ENCODE results near the gene NGEF.

NGEF gene

GRCh38 chr2:232973011-232973735, 39.9 kb downstream of the NGEF start:
- no peak overlapping the region for H3K4me3 ChIP-seq (ENCODE audit: low read depth, low read length)
- TF ChIP-seq, protein P1, sequence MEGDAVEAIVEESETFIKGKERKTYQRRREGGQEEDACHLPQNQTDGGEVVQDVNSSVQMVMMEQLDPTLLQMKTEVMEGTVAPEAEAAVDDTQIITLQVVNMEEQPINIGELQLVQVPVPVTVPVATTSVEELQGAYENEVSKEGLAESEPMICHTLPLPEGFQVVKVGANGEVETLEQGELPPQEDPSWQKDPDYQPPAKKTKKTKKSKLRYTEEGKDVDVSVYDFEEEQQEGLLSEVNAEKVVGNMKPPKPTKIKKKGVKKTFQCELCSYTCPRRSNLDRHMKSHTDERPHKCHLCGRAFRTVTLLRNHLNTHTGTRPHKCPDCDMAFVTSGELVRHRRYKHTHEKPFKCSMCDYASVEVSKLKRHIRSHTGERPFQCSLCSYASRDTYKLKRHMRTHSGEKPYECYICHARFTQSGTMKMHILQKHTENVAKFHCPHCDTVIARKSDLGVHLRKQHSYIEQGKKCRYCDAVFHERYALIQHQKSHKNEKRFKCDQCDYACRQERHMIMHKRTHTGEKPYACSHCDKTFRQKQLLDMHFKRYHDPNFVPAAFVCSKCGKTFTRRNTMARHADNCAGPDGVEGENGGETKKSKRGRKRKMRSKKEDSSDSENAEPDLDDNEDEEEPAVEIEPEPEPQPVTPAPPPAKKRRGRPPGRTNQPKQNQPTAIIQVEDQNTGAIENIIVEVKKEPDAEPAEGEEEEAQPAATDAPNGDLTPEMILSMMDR (IDR thresholded peaks at IDR 0.05; ENCODE audit: low read depth, low read length, missing control alignments) = no peak
- no peak for DNase-seq (ENCODE audit: low read depth)

GRCh38 chr2:232971744-232972143, 41.3 kb downstream of the NGEF start:
- no peak overlapping the region for H3K4me3 ChIP-seq (ENCODE audit: low read depth, low read length)
- TF ChIP-seq, protein P1 (IDR thresholded peaks at IDR 0.05; ENCODE audit: low read depth, low read length, missing control alignments) = no peak
- no peak for DNase-seq (ENCODE audit: low read depth)

DNA sequence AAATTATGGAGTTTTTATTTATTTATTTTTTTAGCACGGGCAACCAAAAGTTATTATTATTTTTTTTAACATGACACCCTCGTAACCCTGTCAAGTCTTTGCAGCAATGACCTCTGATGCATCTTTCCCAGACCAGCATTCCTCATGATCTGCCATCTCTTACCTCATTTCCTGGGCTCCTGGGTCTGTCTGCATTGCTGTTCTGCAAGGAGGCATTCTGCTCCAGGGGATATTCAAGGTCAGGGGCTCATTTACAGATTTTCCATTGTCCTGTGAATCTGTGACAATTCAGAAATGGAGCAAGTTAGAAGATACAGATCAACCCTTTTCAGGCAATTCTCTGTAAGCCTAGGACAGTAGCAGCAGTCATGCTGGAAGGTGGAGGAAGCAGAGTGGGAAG, 43.0 kb downstream of the NGEF start:
- DNase-seq (ENCODE audit: low read depth) = no peak
- TF ChIP-seq, protein P1 (IDR thresholded peaks at IDR 0.05; ENCODE audit: low read depth, low read length, missing control alignments) = no peak
- H3K4me3 ChIP-seq (ENCODE audit: low read depth, low read length) = no peak overlapping the region

- TF ChIP-seq, protein P1 (IDR thresholded peaks at IDR 0.05; ENCODE audit: low read depth, low read length, missing control alignments) = no peak
- H3K4me3 ChIP-seq (ENCODE audit: low read depth, low read length) = no peak overlapping the region
- no peak for DNase-seq (ENCODE audit: low read depth)
These were observed 45.6 kb downstream of the NGEF start for GRCh38 chr2:232967474-232967873.

DNA sequence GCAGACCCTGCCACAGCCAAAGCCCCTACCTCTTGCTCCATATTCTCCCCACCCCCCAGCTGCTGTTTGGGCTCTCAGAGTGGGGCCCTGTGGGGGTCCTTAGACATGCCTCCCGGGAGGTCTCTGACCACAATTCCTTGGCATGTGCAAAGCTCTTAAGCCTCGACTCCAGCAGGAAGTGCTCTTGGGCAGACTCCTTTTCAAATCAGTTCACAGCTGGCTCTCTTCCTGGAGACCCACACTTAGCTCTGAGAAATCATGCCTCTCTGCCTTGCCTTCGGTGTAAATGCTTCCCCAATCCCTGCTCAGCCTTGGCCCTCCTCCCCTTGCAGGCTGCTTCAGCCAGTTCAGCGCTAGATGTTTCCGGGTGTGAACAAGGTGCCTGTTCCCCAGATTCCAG, 46.9 kb downstream of the NGEF start:
- TF ChIP-seq, protein P1 (IDR thresholded peaks at IDR 0.05; ENCODE audit: low read depth, low read length, missing control alignments) = no peak
- no peak for DNase-seq (ENCODE audit: low read depth)
- no peak overlapping the region for H3K4me3 ChIP-seq (ENCODE audit: low read depth, low read length)

DNA sequence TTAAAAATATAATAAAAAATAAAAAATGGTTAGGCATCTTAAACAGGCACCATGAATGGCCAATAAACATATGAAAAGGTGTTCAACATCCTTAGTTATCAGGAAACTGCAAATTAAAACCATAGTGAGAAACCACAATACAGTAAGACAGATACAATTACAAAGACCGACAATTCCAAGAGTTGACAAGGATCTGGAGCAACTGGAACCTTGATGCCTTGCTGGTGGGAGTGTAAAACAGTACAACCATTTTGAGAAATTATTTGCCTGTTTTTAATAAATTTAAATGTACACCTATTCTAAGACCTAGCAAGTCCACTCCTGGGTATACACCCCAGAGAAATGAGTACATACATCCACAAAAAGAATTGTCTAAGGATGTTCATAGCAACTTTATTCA, 49.1 kb downstream of the NGEF start:
- H3K4me3 ChIP-seq (ENCODE audit: low read depth, low read length) = no peak overlapping the region
- TF ChIP-seq, protein P1 (IDR thresholded peaks at IDR 0.05; ENCODE audit: low read depth, low read length, missing control alignments) = no peak
- DNase-seq (ENCODE audit: low read depth) = no peak

- no peak overlapping the region for H3K4me3 ChIP-seq (ENCODE audit: low read depth, low read length)
- DNase-seq (ENCODE audit: low read depth) = no peak
- TF ChIP-seq, protein P1 (IDR thresholded peaks at IDR 0.05; ENCODE audit: low read depth, low read length, missing control alignments) = no peak
These were observed 52.2 kb downstream of the NGEF start for GRCh38 chr2:232960862-232961261.
